AML-193 (cell line): Measurements from ENCODE around the gene FBXW12.

Source experiments
- DNase-seq, 2 experiments: peaks; one replicate each; lab custom pipeline; 2025; lab: John Stamatoyannopoulos, UW

The FBXW12 gene

DNA sequence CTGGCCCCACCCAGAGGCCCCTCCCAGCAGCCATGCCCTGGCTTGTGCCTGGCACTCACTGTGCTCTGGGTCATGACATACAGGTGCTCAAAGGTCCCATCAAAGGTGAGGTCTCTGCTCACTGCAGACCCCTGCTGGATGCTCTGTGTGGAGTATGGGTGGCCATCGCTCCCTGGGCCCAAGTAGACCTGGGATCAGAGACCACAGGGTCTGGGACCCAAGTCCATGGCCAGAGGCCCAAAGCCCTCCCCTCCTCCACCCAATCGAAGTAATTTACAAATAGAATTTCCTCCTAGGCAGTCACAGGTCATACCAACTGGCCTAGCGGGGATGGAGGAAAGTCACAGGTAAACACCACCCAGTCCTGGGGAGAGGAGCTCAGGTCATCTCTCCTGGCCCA, 50.3 kb downstream of the FBXW12 start:
- DNase-seq, result no peak

DNA sequence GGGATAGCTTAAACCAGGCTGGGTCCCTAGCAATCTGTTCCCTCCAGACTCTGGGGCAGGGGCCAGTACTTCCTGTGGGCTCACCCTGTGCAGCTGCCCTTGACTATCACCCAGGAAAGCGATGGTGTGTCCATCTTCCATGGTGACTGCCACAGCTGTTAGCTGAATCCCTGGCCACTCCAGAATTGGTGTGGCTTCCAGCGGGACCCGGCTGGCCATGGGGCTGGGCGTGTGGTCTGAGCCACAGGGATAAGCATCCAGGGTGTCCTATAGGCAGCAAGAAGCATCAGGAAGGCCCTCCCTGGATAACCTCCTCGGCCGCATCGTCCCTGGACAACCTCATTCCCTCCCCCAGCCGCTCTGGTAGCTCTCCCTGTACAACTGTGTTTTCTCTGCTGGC, 50.7 kb downstream of the FBXW12 start:
- no peak for DNase-seq

DNA sequence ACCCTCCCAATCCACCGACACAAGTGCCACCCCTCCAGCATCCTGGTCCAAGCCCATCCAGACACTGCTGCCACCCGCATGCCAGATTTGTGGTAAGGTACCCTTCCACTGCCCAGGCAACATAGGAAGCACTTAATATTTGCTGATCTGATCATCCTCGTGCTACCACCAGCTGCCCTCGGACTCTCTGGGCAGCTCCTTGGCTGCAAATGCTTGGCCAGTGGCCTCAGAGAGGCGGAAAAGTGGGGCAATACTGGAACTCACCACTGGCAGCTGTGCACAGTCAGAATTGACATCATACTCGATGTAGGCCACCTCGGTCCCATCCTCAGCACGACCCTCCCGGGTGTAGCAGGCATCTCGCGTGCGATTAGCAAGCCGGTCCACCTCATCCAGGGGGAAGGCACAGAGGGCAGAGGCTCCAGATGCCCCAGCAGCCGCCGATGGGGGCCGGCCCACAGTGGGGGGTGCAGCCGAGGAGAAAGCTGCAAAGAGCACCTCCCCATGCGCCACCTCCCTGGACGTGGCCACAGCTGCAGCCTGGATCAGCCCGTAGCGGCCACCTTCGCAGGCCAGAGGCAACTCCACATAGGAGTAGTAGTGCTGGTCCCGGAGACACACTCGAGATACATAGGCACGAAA, 51.3 kb downstream of the FBXW12 start:
- DNase-seq, result no peak

DNA sequence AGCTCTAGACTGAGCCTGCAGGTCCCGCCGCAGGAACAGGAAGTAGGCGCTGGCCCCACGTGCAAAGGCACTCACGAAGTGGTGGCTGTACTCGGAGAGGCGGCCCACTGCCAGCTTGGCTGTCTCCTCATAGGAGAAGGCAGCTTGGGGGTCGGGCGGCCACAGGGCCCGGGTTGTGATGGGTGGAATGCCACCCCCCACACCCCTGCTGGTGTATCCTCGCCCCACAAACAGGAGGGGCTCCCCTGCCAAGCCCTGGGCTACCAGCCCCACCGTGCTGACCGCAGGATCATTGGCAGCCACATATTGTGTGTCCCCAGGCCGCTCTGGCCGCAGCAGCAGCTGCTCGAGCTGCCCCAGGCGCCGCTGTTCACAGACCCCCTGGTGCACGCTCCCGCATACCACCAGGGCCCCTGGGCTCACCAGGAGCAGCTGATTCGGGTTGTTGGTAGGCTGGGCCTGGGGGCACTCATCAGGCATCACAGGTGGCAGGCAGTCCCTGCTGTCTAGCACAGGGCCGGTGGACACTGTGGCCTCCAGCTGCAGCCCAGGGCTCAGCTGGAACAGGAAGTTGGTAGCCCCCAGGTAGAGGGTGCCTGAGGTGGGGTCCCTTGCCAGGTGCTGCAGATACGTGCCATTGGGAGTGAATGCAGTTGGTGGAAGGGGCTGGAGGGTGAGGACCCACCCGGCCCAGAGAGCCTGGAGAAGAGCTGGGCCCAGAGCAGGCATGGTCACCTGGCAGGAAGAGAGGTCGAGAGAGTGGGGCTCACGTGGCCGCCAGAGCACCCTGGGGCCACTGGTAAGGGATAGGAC, 52.1 kb downstream of the FBXW12 start:
- no peak for DNase-seq

DNA sequence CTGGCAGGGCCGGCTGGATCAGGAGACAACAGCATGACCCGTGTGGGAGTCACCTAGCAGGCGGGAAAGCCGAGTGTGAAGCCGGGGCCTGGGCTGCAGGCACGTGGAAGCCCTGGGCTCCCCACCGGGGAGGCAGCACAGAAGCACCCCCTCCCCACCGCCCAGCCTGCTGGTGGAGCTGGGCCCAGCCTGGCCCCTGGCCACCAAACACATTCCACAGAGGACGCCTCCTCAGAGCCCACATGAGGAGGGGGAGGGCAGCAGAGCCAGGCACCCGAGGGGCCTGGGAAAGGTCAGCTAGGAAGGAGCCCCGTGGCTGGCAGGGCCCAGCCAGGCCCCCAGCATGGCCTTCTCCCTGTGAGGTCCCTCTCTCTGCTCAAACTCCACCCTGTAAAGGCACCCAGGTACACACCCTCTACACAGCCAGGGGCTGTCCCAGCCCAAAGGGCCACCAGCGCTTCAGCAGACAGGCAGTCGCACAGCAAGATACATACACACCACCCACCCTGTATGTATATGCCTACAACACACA, 53.3 kb downstream of the FBXW12 start:
- DNase-seq, result no peak

- DNase-seq, result no peak
Measured at GRCh38 chr3:48426401-48426909, 54.4 kb downstream of the FBXW12 start.

GRCh38 chr3:48426944-48427629, 55.1 kb downstream of the FBXW12 start:
- DNase-seq, result no peak

DNA sequence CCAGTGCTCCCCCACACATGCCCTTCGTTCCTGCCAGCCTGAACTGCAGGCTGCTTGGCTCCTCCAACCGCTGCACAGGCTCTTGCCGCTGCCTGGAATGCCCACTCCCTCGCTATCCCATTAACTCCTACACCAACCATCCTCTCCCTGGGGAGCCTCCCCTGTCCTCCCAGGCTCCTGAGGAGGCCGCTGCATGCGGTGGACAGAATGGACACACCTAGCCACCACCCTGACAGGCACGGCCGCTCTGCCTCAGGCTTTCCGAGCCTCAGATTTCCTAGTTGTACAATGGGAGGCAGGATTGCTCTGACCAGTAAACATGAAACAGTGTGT, 55.6 kb downstream of the FBXW12 start:
- DNase-seq, result no peak

GRCh38 chr3:48428088-48428571, 56.1 kb downstream of the FBXW12 start:
- DNase-seq, result no peak

GRCh38 chr3:48428572-48429316, 56.7 kb downstream of the FBXW12 start:
- no peak for DNase-seq

- peak in 1 of 2 experiments; percentile 21 for DNase-seq
Measured at GRCh38 chr3:48429317-48429959, 57.4 kb downstream of the FBXW12 start.

GRCh38 chr3:48429960-48430707, 58.1 kb downstream of the FBXW12 start, which contains the start of gene PLXNB1:
Gene PLXNB1, minus strand, starts transcription at chr3:48430086. Its CDS starts 5,475 bp downstream, at chr3:48424611.
- DNase-seq, result no peak

- no peak for DNase-seq
Measured at GRCh38 chr3:48430708-48431101, 58.7 kb downstream of the FBXW12 start.

DNA sequence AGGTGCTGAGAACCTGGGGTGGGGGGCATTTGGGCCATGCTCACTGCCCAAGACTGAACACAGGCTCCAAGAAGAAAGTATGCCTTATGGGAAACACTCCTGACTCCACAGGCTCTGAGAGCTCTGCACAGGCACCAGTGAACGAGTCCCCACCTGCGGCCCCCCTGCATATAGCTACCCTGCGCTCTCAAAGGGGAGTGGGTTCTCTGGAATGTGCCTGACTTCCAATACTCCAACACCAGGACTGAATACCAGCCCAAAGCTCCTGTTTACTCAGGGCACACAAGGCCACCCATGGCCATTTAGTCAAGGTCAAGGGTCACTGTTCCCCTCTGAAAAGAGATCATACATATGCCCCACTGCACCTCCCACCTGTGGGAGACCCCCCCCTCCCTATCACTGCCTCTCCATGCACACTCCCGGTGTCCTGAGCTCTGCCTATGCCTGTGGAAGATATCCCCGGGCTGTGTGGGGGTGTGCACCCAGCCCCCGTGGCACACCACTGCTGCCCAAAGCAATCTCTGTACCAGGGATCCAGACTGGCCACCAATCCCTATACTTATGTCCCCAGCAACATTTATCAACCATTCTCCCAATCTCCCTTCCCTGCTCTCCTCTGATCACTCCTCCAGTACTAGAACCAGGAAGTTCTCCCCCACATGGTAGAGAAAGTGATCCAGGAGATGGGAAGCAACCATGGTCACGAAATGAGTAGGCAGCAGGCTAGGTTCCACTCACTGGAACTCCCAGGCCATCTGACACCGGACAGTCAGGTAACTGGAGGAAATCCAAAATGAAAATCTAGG, 59.4 kb downstream of the FBXW12 start:
- no peak for DNase-seq

- DNase-seq, result peak in 1 of 2 experiments; percentile 25
Measured at GRCh38 chr3:48432411-48433371, 60.7 kb downstream of the FBXW12 start.

- DNase-seq, result no peak
Measured at GRCh38 chr3:48433472-48434118, 61.6 kb downstream of the FBXW12 start.

DNA sequence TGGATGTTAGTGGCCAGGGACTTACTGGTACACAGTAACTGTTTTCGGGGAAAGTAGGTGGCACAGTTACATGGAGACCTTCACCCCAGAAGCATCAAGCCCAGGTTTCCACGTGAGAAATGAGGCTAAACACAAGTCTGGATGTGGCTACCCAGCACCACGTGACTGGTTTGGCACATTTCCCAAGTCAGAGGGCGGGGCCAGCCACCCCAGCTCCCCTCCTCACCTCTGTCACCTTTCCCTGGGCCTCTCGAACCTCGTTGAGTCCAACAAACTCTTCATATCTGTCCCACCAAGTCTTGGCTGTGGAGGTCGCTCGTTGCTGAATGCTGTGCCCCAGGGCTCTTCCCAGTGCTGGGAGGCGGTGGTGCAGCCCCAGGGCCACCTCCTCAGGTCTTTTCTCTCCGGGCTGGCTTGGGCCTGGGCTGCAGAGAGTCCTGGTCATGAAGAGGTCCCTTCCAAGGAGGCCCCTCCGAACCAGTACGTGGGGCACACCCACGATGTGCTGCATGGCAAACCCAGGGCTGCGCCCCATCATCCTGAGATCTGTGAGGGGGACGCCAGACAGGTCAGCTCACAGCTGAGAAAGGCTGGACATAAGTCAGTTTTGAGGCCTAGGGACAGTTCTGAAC, 62.7 kb downstream of the FBXW12 start:
- DNase-seq, result no peak
